Neural cell (in vitro differentiated cells): ENCODE data around the gene ABHD17B. TPM values are rescaled to one million over a fixed set of nuclear protein-coding genes. Genes with fewer than 3 reads are reported as not detected.

ENCODE experiments used
- H2AFZ ChIP-seq: fragments of 200-600, 300-800 bp; sonication (generic), shearing (Covaris generic); 2 replicates; pipeline ENCODE4 v1.6.0; 2014; ENCODE audit warnings: low read depth, mild to moderate bottlenecking, antibody characterized with exemption, low read length, moderate library complexity
- H3F3A ChIP-seq: fragments of 200-600 bp; shearing (Covaris generic); 2 replicates; pipeline ENCODE4 v1.6.1; 2016; ENCODE audit warnings: mild to moderate bottlenecking, moderate library complexity, mixed read lengths, antibody characterized with exemption, low read length; ENCODE audit not compliant: insufficient read depth, poor library complexity, severe bottlenecking
- H3K27ac ChIP-seq: fragments of 200-600, 300-800 bp; sonication (generic), shearing (Covaris generic); 2 replicates; pipeline ENCODE4 v1.5.1; 2014; ENCODE audit warnings: mild to moderate bottlenecking, low read length, moderate library complexity
- H3K27me3 ChIP-seq: fragments of 300-800, 200-600 bp; sonication (generic), shearing (Covaris generic); 2 replicates; pipeline ENCODE4 v1.6.0; 2014; ENCODE audit warnings: mild to moderate bottlenecking, low read depth, low read length, moderate library complexity; ENCODE audit not compliant: insufficient read depth
- H3K36me3 ChIP-seq: fragments of 300-800, 200-600 bp; sonication (generic), shearing (Covaris generic); 2 replicates; pipeline ENCODE4 v1.5.1; 2014; ENCODE audit warnings: mild to moderate bottlenecking, antibody characterized with exemption, low read length, moderate library complexity; ENCODE audit not compliant: insufficient read depth
- H3K4me2 ChIP-seq: fragments of 300-800, 200-600 bp; sonication (generic), shearing (Covaris generic); 2 replicates; pipeline ENCODE4 v1.6.0; 2014; ENCODE audit warnings: mild to moderate bottlenecking, low read length
- H3K4me3 ChIP-seq: fragments of 300-800, 200-600 bp; sonication (generic), shearing (Covaris generic); 2 replicates; pipeline ENCODE4 v1.5.1; 2014; ENCODE audit warnings: mild to moderate bottlenecking, low read length, moderate library complexity
- H3K79me2 ChIP-seq: fragments of 200-600 bp; shearing (Covaris generic); replicated peaks from 2 replicates; pipeline ENCODE4 v1.6.0; 2014; ENCODE audit warnings: mild to moderate bottlenecking, low read length, moderate library complexity; ENCODE audit not compliant: insufficient read depth
- H3K9ac ChIP-seq: fragments of 300-800, 200-600 bp; sonication (generic), shearing (Covaris generic); 2 replicates; pipeline ENCODE4 v1.6.1; 2016; ENCODE audit warnings: mild to moderate bottlenecking, low read length, mixed read lengths
- H3K9me2 ChIP-seq: fragments of 200-600 bp; shearing (Covaris generic); 2 replicates; pipeline ENCODE4 v1.6.1; 2016; ENCODE audit warnings: mild to moderate bottlenecking, low read length, mixed read lengths; ENCODE audit not compliant: insufficient read depth
- H3K9me3 ChIP-seq: fragments of 200-600, 300-800 bp; sonication (generic), shearing (Covaris generic); 2 replicates; pipeline ENCODE4 v1.6.1; 2016; ENCODE audit warnings: mild to moderate bottlenecking, mixed run types, low read length, moderate library complexity, mixed read lengths
- H4K20me1 ChIP-seq: fragments of 200-600 bp; shearing (Covaris generic); 2 replicates; pipeline ENCODE4 v1.6.1; 2016; ENCODE audit warnings: mild to moderate bottlenecking, mixed run types; ENCODE audit not compliant: insufficient read depth
- EP300 ChIP-seq: fragments of 450-650 bp; conservative IDR thresholded peaks from 2 replicates; pipeline ENCODE4 v1.6.1; 2014; ENCODE audit warnings: antibody characterized with exemption, mild to moderate bottlenecking, moderate library complexity; ENCODE audit not compliant: poor library complexity, severe bottlenecking
- EZH2 ChIP-seq: fragments of 200-600, 300-800 bp; shearing (Covaris generic), sonication (generic); IDR thresholded peaks from 2 replicates; pipeline ENCODE4 v1.6.1; 2014; ENCODE audit warnings: antibody characterized with exemption, low read length, borderline replicate concordance, mild to moderate bottlenecking; ENCODE audit not compliant: insufficient read depth, poor library complexity, severe bottlenecking
- MXI1 ChIP-seq: fragments of 450-650 bp; conservative IDR thresholded peaks from 2 replicates; pipeline ENCODE4 v1.6.1; 2014; ENCODE audit warnings: antibody characterized with exemption, mild to moderate bottlenecking; ENCODE audit not compliant: poor library complexity, severe bottlenecking
- POLR2AphosphoS5 ChIP-seq: IDR thresholded peaks from 2 replicates; pipeline ENCODE4 v1.6.1; 2012
- RAD21 ChIP-seq: fragments of 450-650 bp; conservative IDR thresholded peaks from 2 replicates; pipeline ENCODE4 v1.6.1; 2014; ENCODE audit warnings: antibody characterized with exemption, mild to moderate bottlenecking, moderate library complexity
- SMC3 ChIP-seq: fragments of 450-650 bp; conservative IDR thresholded peaks from 2 replicates; pipeline ENCODE4 v1.6.1; 2014; ENCODE audit warnings: antibody characterized with exemption, mild to moderate bottlenecking, moderate library complexity; ENCODE audit not compliant: poor library complexity
- TAF1 ChIP-seq: IDR thresholded peaks from 2 replicates; pipeline ENCODE4 v1.6.1; 2012; ENCODE audit warnings: low read depth
- polyA plus RNA-seq: library from polyadenylated mRNA; depleted of rRNA; stranded (reverse); fragments of >200 nt; gene quantifications from 2 replicates; pipeline ENCODE4 v1.2.3, GENCODE V29; 2014
- TF ChIP-seq, protein P1 (sequence below): fragments of 450-650 bp; IDR thresholded peaks from 2 replicates; pipeline ENCODE4 v1.5.1; 2014; ENCODE audit warnings: antibody characterized with exemption, mild to moderate bottlenecking, moderate library complexity; ENCODE audit not compliant: poor library complexity, severe bottlenecking
- TF ChIP-seq, protein P2 (sequence below): IDR thresholded peaks from 2 replicates; pipeline ENCODE4 v1.6.1; 2012; ENCODE audit warnings: borderline replicate concordance

The ABHD17B gene
- polyA plus RNA-seq, 1 donor from 2014 or later = 53.0 TPM

GRCh38 chr9:71885467-71885866 is 25.5 kb downstream of the ABHD17B start:
- Histone ChIP-seq H3K27me3 (no peaks in the 10 kb centered on the region), H3K79me2 (peaks cover 92% of the 10 kb centered on the region), H4K20me1 (no peaks in the 10 kb centered on the region), H3K36me3 (no peaks in the 10 kb centered on the region), H3K27ac (no peak overlapping the region), H3K9me2 (no peaks in the 10 kb centered on the region), H2AFZ (no peak overlapping the region), H3K4me2 (no peak overlapping the region), H3K9ac (no peak overlapping the region), H3F3A (no peaks in the 10 kb centered on the region), H3K9me3 (peaks cover 4% of the 10 kb centered on the region), H3K4me3 (no peak overlapping the region)
- TF ChIP-seq EZH2 (no peak), POLR2AphosphoS5 (no peak), EP300 (no peak), RAD21 (no peak)
- TF ChIP-seq, protein P1, sequence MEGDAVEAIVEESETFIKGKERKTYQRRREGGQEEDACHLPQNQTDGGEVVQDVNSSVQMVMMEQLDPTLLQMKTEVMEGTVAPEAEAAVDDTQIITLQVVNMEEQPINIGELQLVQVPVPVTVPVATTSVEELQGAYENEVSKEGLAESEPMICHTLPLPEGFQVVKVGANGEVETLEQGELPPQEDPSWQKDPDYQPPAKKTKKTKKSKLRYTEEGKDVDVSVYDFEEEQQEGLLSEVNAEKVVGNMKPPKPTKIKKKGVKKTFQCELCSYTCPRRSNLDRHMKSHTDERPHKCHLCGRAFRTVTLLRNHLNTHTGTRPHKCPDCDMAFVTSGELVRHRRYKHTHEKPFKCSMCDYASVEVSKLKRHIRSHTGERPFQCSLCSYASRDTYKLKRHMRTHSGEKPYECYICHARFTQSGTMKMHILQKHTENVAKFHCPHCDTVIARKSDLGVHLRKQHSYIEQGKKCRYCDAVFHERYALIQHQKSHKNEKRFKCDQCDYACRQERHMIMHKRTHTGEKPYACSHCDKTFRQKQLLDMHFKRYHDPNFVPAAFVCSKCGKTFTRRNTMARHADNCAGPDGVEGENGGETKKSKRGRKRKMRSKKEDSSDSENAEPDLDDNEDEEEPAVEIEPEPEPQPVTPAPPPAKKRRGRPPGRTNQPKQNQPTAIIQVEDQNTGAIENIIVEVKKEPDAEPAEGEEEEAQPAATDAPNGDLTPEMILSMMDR = no peak

- Histone ChIP-seq H3K4me2 (no peak overlapping the region), H3K27me3 (no peaks in the 10 kb centered on the region), H3K9me3 (peaks cover 4% of the 10 kb centered on the region), H2AFZ (no peak overlapping the region), H3K4me3 (no peak overlapping the region), H3K9ac (no peak overlapping the region), H3F3A (no peaks in the 10 kb centered on the region), H4K20me1 (no peaks in the 10 kb centered on the region), H3K9me2 (no peaks in the 10 kb centered on the region), H3K79me2 (peaks cover 93% of the 10 kb centered on the region), H3K36me3 (no peaks in the 10 kb centered on the region), H3K27ac (no peak overlapping the region)
- TF ChIP-seq POLR2AphosphoS5 (no peak), RAD21 (no peak), EP300 (no peak), TAF1 (no peak), MXI1 (no peak), EZH2 (no peak), SMC3 (no peak)
- TF ChIP-seq, protein P2, sequence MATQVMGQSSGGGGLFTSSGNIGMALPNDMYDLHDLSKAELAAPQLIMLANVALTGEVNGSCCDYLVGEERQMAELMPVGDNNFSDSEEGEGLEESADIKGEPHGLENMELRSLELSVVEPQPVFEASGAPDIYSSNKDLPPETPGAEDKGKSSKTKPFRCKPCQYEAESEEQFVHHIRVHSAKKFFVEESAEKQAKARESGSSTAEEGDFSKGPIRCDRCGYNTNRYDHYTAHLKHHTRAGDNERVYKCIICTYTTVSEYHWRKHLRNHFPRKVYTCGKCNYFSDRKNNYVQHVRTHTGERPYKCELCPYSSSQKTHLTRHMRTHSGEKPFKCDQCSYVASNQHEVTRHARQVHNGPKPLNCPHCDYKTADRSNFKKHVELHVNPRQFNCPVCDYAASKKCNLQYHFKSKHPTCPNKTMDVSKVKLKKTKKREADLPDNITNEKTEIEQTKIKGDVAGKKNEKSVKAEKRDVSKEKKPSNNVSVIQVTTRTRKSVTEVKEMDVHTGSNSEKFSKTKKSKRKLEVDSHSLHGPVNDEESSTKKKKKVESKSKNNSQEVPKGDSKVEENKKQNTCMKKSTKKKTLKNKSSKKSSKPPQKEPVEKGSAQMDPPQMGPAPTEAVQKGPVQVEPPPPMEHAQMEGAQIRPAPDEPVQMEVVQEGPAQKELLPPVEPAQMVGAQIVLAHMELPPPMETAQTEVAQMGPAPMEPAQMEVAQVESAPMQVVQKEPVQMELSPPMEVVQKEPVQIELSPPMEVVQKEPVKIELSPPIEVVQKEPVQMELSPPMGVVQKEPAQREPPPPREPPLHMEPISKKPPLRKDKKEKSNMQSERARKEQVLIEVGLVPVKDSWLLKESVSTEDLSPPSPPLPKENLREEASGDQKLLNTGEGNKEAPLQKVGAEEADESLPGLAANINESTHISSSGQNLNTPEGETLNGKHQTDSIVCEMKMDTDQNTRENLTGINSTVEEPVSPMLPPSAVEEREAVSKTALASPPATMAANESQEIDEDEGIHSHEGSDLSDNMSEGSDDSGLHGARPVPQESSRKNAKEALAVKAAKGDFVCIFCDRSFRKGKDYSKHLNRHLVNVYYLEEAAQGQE = no peak
- TF ChIP-seq, protein P1 = no peak
These were observed 27.0 kb downstream of the ABHD17B start for GRCh38 chr9:71884005-71884404.
